Measurements from ENCODE around the gene OCIAD2.
A peak's percentile ranks its signal among the peaks of the same experiment; 100 is the strongest.
"Not testable (repeated sequence)": the region's sequence is repeated elsewhere in the genome, so short reads cannot be mapped to it uniquely, and the experiment has no call there.

The OCIAD2 gene

GRCh38 chr4:48906206-48907173, at the start of gene OCIAD2:
Gene OCIAD2, minus strand, starts transcription at chr4:48906774. Its CDS starts 2,225 bp downstream, at chr4:48904549.
- peak; percentile 79 for DNase-seq (ENCODE audit: low spot score)

- DNase-seq (ENCODE audit: low spot score) = no peak
Measured at GRCh38 chr4:48954314-48954713, 47.7 kb upstream of the OCIAD2 start.

GRCh38 chr4:48949518-48950219, 43.1 kb upstream of the OCIAD2 start:
- no peak for DNase-seq (ENCODE audit: low spot score)

GRCh38 chr4:48949086-48949485, 42.5 kb upstream of the OCIAD2 start:
- no peak for DNase-seq (ENCODE audit: low spot score)

GRCh38 chr4:48947731-48948130, 41.2 kb upstream of the OCIAD2 start:
- DNase-seq (ENCODE audit: low spot score) = no peak

- no peak for DNase-seq (ENCODE audit: low spot score)
Measured at GRCh38 chr4:48945981-48946380, 39.4 kb upstream of the OCIAD2 start.

- no peak for DNase-seq (ENCODE audit: low spot score)
Measured at GRCh38 chr4:48944756-48945241, 38.2 kb upstream of the OCIAD2 start.

GRCh38 chr4:48944252-48944651, 37.7 kb upstream of the OCIAD2 start:
- peak; percentile 76 for DNase-seq (ENCODE audit: low spot score)

GRCh38 chr4:48943387-48943786, 36.8 kb upstream of the OCIAD2 start:
- DNase-seq (ENCODE audit: low spot score) = peak; percentile 49

- DNase-seq (ENCODE audit: low spot score) = peak; percentile 58
Measured at GRCh38 chr4:48939785-48940184, 33.2 kb upstream of the OCIAD2 start.

- DNase-seq (ENCODE audit: low spot score) = no peak
Measured at GRCh38 chr4:48938831-48939230, 32.3 kb upstream of the OCIAD2 start.

- no peak for DNase-seq (ENCODE audit: low spot score)
Measured at GRCh38 chr4:48937033-48937432, 30.5 kb upstream of the OCIAD2 start.

GRCh38 chr4:48931459-48931858, 24.9 kb upstream of the OCIAD2 start:
- DNase-seq (ENCODE audit: low spot score) = no peak

GRCh38 chr4:48930654-48931053, 24.1 kb upstream of the OCIAD2 start:
- DNase-seq (ENCODE audit: low spot score) = no peak

GRCh38 chr4:48924416-48924815, 17.8 kb upstream of the OCIAD2 start:
- no peak for DNase-seq (ENCODE audit: low spot score)

- not testable (repeated sequence) for DNase-seq (ENCODE audit: low spot score)
Measured at GRCh38 chr4:48923065-48923464, 16.5 kb upstream of the OCIAD2 start.

- no peak for DNase-seq (ENCODE audit: low spot score)
Measured at GRCh38 chr4:48914311-48914710, 7.7 kb upstream of the OCIAD2 start.

GRCh38 chr4:48913346-48913745, 6.8 kb upstream of the OCIAD2 start:
- DNase-seq (ENCODE audit: low spot score) = no peak

GRCh38 chr4:48912349-48912748, 5.8 kb upstream of the OCIAD2 start:
- no peak for DNase-seq (ENCODE audit: low spot score)

GRCh38 chr4:48910511-48910910, 3.9 kb upstream of the OCIAD2 start:
- DNase-seq (ENCODE audit: low spot score) = peak; percentile 33

GRCh38 chr4:48909697-48910096, 3.1 kb upstream of the OCIAD2 start:
- DNase-seq (ENCODE audit: low spot score) = peak; percentile 70

GRCh38 chr4:48908687-48909086, 2.1 kb upstream of the OCIAD2 start:
- no peak for DNase-seq (ENCODE audit: low spot score)

Measured in SW480 (cell line).